GM12873 (cell line): Measurements from ENCODE around the gene GDF7.
A peak's percentile ranks its signal among the peaks of the same experiment; 100 is the strongest.

Experiments used
- TF ChIP-seq, protein P1 (sequence below): IDR thresholded peaks from 2 replicates; pipeline ENCODE4 v1.5.1; 2012; ENCODE audit warnings: low read depth, mild to moderate bottlenecking, moderate library complexity, low read length, control low read depth; ENCODE audit not compliant: insufficient read depth; ENCODE audit errors: missing control alignments

The GDF7 gene

DNA sequence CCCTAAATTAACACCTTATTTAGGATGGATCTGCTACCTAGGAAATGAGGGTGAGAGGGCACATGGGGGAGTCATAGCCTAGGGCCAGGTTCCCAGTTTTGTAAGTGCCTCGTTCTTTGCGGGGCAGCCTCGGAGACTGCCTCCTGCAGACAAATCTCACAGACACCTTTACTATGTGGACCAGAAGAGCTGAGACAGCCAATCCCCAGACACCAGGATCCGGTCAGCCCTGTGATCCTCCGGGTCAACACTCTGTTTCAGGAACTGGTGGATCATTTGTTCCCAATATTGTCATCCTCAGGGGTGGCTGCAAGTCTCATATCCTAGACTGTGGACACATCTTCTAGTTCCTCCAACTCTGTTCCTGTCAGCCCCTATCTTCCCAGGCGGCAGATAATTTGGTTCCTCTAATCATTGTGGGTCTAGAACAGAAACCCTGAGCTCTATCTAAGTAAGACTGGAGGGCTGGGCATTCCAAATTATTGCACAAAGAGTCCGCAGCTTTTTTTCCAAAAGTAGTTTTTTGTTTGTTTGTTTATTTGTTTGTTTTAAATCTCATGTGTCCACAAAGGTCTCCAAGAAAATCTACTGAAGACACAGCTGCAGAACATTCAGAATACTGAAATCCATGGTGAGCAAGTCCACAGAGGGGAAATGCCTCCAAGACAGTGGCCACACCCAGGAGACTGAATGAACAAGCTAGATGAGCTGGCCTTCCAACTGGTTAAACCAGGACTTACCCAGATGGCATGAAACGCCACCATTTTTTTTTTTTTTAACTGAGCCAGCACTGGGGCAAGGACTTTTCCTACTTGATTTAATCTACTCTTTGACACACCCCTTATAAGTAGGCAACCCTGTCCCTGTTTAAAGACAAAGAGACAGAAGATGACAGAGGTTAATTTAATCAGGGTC, 6.2 kb upstream of the GDF7 start:
- TF ChIP-seq, protein P1, sequence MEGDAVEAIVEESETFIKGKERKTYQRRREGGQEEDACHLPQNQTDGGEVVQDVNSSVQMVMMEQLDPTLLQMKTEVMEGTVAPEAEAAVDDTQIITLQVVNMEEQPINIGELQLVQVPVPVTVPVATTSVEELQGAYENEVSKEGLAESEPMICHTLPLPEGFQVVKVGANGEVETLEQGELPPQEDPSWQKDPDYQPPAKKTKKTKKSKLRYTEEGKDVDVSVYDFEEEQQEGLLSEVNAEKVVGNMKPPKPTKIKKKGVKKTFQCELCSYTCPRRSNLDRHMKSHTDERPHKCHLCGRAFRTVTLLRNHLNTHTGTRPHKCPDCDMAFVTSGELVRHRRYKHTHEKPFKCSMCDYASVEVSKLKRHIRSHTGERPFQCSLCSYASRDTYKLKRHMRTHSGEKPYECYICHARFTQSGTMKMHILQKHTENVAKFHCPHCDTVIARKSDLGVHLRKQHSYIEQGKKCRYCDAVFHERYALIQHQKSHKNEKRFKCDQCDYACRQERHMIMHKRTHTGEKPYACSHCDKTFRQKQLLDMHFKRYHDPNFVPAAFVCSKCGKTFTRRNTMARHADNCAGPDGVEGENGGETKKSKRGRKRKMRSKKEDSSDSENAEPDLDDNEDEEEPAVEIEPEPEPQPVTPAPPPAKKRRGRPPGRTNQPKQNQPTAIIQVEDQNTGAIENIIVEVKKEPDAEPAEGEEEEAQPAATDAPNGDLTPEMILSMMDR, result no peak

GRCh38 chr2:20661421-20662307, 5.3 kb upstream of the GDF7 start:
- TF ChIP-seq, protein P1, result peak; percentile 98

GRCh38 chr2:20662308-20662937, 4.5 kb upstream of the GDF7 start:
- TF ChIP-seq, protein P1, result no peak

- TF ChIP-seq, protein P1, result no peak
Measured at GRCh38 chr2:20663196-20664070, 3.5 kb upstream of the GDF7 start.

- TF ChIP-seq, protein P1, result no peak
Measured at GRCh38 chr2:20664071-20664390, 2.9 kb upstream of the GDF7 start.

- TF ChIP-seq, protein P1, result no peak
Measured at GRCh38 chr2:20664431-20665242, 2.3 kb upstream of the GDF7 start.
